Dermis microvascular lymphatic vessel endothelial cell (primary cell): ENCODE results near the gene GEMIN7. TPM values are rescaled to one million over a fixed set of nuclear protein-coding genes. Genes with fewer than 3 reads are reported as not detected.

Experiments used
- DNase-seq, 2 donors: peaks; one replicate each; pipeline versions ENCODE4 v3.0.0 to v3.0.0-alpha.2; 2010; ENCODE audit warnings: low read depth in 2 of 2
- total RNA-seq: library from RNA; depleted of rRNA; stranded (reverse); fragments of >200 nt; gene quantifications from 2 replicates; pipeline ENCODE4 v1.2.1, GENCODE V29; 2014

GEMIN7 gene
- total RNA-seq, 1 donor from 2014 or later = 17.7 TPM

- DNase-seq = no peak
These were observed 17.1 kb upstream of the GEMIN7 start for GRCh38 chr19:45061965-45062364.

DNA sequence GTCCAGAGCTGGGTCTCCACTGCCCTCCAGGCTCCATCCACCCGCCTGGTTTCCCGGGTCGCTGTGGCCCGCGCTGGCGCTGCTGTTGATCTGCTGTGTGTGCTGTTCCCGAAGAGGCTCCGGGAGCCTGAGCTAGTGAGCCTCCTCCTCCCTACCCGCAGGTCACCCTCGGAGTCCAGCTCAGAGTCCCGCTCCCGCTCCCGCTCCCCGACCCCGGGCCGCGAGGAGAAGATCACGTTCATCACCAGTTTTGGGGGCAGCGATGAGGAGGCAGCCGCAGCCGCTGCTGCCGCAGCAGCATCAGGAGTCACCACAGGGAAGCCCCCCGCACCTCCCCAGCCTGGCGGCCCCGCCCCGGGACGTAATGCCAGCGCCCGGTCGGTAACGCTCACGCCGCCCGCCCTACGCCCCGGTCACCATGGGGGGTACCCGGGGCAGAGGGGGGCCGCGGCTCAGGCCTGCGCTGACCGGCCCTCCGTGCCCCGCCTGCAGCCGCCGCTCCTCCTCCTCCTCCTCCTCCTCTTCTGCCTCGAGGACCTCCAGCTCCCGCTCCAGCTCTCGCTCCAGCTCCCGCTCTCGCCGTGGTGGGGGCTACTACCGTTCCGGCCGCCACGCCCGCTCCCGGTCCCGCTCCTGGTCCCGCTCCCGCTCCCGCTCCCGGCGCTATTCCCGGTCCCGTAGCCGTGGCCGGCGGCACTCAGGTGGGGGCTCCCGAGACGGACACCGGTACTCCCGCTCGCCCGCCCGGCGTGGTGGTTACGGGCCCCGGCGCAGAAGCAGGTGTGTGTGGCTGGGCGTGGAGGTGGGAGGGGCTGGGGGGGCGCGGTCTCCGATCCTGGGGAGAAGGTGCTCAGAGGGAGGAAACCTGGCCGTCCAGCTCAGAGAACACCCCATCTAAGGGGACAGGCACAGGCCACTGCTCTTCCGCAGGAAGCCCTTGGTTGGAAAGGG, 14.9 kb upstream of the GEMIN7 start:
- no peak for DNase-seq

DNA sequence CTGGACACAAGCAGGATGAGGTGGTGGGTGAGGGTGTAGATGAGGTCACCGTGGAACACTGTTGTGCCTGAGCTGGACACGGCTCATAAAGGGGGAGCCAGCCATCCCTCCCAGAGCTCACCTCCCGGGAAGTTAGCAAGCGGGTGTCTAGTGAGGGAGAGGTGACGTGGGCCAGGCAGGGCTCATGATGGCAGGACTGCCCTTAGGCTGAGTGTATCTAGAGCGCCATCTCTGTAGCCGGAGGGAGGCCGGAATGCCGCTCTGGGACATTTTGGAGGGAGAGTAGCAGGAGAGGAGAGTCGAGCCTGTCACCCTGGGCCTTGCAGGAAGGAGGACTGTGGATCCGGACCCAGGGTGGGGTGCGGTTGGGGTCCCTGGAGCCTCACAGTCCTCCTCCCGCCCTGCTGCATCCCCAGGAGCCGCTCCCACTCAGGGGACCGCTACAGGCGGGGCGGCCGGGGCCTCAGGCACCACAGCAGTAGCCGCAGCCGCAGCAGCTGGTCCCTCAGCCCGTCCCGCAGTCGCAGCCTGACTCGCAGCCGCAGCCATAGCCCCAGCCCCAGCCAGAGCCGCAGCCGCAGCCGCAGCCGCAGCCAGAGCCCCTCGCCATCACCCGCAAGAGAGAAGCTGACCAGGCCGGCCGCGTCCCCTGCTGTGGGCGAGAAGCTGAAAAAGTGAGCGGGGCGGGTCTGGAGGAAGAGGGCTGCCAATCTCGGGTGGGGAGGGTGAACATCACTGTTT, 12.0 kb upstream of the GEMIN7 start:
- DNase-seq = no peak

GRCh38 chr19:45068041-45068440, 11.0 kb upstream of the GEMIN7 start:
- no peak for DNase-seq

GRCh38 chr19:45069056-45069455, 10.0 kb upstream of the GEMIN7 start:
- DNase-seq = no peak

GRCh38 chr19:45070214-45070613, 8.8 kb upstream of the GEMIN7 start:
- no peak for DNase-seq

DNA sequence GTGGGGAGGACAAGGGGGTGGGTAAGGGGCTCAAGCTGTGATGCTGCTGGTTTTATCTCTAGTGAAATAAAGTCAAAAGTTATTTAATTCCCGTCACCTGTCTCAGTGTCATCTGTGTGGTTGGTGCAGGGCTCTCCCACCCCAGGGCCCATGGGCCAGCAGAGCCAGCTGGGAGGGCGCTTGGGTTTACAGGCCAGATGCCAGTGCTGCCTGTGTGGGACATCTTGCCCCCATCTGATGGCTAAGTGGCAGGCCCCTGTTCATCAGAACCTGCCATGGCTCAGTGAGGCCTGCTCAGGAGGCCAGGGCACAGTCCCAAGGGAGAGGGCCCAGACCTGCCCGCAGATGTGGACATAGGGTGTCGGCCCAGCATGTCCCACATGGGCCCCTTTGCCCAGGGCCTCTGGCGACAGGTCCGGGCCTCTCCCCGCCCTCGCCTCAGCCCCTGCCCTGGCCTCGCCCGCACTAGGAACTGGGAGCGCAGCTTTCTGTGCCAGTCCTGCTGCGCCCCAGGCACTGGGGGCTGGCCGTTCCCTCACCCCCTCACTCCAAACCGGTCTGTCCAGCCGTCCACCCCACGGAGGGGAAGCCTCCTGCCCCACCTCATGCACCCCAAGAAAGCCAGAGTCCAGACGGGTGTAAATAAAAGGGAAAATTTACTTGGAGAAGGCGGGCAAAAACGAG, 8.1 kb upstream of the GEMIN7 start:
- DNase-seq = no peak

GRCh38 chr19:45071545-45071938, 7.5 kb upstream of the GEMIN7 start:
- no peak for DNase-seq

GRCh38 chr19:45071969-45072790, 6.9 kb upstream of the GEMIN7 start:
- DNase-seq = no peak

- DNase-seq = no peak
These were observed 4.2 kb upstream of the GEMIN7 start for GRCh38 chr19:45074744-45075300.

GRCh38 chr19:45075301-45076028, 3.6 kb upstream of the GEMIN7 start:
- DNase-seq = peak in 1 of 2 donors; percentile 36

DNA sequence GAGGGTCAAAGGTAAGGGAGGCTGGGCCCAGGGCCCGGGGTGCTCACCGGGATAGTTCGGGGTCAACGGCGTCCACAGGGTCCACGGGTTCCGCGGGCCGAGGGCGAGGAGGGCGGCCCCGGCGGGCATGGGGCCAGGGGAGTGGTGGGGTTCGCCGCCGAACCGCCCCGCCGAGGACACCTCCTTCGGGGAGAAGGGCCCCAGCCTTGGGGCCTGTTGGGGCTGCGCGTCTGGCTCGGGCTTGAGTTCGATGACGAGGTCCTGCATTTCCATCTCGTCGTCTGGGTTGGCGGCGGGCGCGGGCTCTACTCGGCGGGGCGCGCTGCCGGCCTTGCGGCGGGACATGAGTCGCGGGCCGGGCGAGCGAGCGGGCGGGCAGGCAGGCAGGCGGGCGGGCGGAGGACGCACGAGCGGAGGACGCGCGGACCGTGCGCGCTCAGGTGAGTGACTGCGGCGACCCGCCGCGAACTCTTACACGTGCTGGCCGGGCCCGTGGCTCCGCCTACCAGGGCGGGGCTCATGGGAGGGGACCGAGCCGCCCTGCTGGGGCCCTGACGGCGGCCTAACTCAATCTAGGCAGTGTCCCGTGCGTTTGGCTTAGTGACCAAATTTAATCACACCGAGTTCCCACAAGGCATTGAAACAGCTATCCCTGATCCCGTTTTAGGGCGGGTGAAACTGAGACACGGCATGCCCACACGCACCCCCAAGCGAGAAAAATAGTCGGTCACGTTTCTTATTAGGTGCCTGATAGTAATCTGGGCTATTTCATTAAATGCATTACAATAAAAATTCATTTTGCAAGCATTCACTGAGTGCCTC, 2.8 kb upstream of the GEMIN7 start, which contains the start of gene ZNF296:
Gene ZNF296 (minus strand): TSS at position 450 of the 822 bp plus-strand sequence. CDS start 105 bp downstream, at position 345.
- DNase-seq = peak in 1 of 2 donors; percentile 64

DNA sequence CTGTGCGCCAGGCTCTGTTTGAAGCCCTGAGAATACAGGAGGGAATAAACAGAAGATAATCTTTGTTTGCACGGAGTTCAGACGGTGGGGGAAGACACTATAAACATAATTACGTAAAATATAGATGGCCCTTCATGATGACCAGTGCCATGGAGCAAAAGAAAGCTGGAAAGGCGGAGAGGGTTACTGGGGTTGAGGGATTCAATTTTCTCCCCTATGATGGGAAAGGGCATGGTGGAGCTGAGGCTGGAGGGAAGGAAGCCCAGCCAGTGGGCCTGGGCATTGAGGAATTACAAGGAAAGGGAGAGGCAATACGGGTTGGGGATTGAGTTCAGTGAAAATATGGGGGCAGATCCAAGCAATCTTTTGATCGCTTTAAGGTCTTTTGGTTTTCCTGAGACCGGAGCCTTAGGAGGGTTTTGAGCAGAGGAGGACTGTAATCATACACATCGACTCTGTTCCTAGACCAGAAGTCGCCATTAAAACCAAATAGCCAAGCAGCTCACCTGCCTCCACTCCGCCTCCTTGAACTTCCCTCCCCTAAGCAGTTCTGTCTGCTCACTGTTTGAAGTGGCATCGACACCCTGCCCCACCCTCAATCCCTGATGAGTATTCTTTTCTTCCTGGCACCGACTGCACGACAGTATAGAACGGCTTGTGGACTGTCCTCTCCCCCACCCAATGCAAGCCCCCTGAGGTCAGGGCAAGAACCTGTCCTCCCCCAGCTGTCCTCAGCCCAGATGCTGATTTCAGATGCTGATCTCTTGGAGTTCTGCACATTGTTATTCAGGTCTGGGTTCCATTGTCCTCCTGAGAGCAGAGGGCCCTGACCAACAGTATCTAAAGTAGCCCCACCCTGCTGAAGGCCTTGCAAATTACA, 2.0 kb upstream of the GEMIN7 start:
- no peak for DNase-seq

- DNase-seq = no peak
These were observed 534 bp upstream of the GEMIN7 start for GRCh38 chr19:45078390-45079062.

DNA sequence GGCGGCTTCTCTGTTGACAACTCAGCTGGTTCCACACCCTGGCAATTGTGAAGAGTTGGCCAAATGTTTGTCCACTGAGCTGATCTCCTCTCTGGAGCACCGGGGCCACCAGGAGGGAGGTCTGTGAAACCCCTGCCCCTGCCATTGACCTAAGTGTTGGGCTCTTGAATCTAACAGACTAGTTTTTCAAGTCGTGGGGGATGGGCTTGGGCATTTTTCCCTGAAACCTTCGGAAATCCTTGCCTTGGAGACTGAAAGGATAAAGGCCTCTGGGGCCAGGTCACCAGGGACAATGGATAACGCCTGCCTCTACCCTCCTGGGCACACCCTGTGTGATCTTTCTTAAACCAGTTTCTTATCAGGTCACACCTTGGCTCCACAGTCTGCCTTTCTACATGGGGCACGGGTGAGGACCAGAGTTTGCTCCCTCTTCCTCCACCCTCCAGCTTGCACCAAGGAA, 881 bp downstream of the GEMIN7 start:
- DNase-seq = no peak

DNA sequence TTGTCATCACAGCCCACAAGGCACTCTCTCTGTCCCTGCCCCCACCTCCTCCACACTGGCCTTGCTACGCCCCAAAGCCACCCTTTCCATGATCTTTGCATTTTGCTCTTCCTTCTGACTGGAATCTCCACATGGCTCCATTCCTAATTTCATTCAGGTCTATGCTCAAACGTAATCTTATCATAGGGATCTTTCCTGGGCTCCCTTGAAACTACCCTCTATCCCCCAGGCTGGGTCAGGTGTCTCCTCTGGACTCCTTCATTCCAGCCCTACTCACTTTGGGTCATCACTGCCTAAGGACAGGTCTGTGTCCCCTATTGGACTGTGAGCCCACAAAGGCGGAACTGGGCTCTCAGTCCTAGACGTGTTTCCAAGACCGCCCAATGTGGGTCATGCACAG, 3.1 kb downstream of the GEMIN7 start:
- DNase-seq = no peak

DNA sequence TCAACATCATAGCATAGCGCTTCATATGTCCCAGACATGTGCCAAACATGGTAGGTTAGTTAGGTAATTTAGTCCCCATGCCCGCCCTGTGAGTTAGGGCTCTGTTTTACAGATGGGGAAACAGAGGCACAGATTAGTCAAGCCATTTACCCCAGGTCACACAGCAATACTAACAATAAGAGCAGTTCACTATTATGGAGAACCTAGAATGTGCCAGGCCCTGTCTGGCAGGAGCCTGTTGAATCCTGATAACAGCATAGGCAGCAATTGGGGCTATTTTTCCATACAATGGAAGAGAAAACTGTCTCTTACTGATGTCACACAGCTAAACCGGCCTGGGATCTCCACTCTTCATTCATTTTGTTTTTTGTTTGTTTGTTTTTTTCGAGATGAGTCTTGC, 7.4 kb downstream of the GEMIN7 start:
- no peak for DNase-seq
